ENCODE measurements around the gene RNU1-1.
"Not testable (repeated sequence)": the region's sequence is repeated elsewhere in the genome, so short reads cannot be mapped to it uniquely, and the experiment has no call there.

The RNU1-1 gene

DNA sequence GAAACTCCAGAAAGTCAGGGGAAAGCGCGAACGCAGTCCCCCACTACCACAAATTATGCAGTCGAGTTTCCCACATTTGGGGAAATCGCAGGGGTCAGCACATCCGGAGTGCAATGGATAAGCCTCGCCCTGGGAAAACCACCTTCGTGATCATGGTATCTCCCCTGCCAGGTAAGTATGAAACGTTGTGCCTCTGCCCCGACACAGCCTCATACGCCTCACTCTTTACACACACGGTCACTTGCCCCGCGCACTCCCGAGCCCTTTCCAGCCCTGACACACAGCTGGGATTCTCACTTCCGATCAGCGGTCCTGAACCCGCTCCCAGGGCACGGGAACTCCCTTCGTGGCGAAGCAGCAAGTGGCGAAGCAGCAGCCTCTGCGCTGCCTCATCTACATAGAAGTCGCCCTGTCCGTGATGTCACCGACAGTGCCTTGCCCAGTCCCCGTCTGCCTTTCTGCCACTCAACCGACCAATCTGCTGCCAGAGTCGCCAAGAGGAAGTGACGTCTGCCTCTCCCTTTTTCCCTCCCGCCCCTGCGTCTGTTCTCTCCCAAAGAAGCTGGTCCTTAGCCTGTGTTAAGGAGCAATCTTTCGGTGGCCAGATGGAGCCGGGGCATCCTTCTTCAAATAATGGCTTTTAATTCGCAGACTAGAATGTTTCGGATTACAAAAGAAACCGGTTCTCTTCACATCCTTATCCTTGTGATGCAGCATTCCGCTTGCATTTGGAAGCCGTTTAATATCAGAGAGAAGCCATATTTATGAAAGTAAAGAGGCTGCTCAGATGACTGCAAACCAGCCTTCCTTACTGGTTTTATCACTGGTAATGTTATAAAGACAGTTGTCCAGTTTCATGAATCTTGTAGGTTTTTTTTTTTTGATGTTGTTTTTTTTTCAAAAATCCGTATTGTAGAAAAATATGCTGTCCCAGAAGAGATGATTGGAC lies at the start of gene RNU1-1:
RNU1-1 (minus strand) TSS at position 179 of the 949 bp plus-strand sequence.
- DNase-seq = peak; percentile 45 to 99 (median 90)
- intact Hi-C loops (cut with DNase I) = not testable (repeated sequence)

DNA sequence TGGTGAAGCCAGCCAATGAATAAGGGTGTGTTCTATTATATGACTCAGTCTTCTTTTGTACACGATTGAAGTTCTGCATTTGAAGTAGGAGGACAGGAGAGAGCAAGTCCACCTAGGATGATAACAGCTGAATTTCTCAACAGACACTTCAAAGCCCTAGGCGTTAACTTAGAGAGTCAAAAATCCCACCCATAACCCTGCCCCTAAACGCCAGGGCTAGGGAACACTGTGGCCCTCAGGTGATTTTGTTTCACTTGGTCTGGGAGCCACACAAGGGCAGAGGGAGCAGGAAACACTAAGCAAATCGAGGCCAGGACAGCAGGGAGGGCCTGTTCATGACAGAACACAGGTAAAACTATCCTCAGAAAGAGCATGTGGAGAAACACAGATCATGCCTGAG lies 47.0 kb upstream of the RNU1-1 start:
- intact Hi-C loops (cut with DNase I); DNase-seq: not testable (repeated sequence)

DNA sequence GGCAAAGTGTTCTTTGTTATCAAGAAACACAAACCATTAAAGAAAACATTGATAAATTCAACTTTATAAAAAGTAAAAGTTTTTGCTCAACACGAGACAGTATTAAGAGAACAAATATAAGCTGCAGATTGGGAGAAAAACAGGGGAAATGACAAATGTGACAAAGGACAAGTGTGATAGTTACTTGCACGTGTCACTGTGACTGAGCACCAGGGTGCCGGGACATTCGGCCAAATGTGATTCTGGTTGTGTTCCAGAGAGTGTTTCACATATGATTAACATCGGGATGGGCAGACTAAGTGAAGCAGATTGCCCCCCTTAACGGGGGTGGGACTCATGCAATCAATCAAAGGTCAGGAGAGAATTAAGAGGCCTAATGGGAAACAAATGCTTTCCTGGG lies 46.4 kb upstream of the RNU1-1 start:
- intact Hi-C loops (cut with DNase I); DNase-seq: not testable (repeated sequence)

DNA sequence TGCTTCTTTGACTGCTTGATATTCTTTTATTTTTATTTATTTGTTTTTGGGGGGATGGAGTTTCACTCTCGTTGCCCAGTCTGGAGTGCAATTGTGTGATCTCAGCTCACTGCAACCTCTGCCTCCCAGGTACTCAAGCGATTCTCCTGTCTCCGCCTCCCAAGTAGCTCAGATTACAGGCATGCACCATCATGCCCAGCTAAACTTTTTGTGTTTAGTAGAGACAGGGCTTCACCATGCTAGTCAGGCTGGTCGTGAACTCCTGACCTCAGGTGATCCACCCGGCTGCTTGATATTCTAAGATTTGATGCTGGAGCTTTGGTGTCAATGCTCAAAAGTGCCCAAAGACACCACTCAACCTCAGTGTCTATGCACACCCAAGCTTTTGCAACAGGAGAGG lies 45.6 kb upstream of the RNU1-1 start:
- intact Hi-C loops (cut with DNase I); DNase-seq: not testable (repeated sequence)

DNA sequence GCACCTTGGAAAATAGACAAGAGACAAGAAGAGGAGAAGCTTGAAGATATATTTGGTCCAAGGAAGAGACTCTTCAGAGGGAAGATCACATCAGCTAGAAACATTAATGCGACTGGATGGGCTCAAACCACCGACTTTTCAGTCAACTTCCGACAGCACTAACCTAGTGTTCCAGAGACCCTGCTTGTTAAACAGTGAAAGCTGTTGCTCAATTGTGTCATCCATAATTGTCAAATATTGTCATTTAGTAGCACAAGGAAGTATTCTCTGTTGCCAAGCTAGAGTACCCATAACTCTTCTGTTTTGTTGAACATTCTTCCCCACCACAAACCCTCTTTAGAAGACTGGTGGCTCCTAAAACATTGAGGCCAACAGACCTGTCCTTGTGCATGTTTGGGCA lies 42.9 kb upstream of the RNU1-1 start:
- intact Hi-C loops (cut with DNase I) = not testable (repeated sequence)

DNA sequence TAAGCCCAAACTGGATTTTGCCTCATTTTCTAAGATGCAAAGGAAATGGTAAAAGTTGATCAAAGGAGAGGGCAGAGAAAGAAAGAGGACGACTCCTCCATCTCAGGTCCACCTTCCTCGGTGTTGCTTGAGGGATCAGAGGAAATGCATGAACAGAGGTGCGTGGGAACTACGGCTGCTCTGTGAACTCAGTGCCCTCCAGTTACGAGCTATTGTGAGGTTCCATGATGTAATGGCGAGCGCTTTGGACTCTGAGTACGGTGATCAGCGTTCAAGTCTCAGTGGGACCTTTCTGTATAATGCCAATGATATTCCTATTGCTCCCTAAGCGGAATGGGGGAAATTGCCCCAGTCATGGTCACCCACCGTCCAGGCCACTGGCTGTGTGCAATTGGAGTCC lies 39.2 kb upstream of the RNU1-1 start:
- intact Hi-C loops (cut with DNase I); DNase-seq: not testable (repeated sequence)

More for the DNA sequence above, 42.9 kb upstream of the RNU1-1 start:
- not testable (repeated sequence) for DNase-seq

DNA sequence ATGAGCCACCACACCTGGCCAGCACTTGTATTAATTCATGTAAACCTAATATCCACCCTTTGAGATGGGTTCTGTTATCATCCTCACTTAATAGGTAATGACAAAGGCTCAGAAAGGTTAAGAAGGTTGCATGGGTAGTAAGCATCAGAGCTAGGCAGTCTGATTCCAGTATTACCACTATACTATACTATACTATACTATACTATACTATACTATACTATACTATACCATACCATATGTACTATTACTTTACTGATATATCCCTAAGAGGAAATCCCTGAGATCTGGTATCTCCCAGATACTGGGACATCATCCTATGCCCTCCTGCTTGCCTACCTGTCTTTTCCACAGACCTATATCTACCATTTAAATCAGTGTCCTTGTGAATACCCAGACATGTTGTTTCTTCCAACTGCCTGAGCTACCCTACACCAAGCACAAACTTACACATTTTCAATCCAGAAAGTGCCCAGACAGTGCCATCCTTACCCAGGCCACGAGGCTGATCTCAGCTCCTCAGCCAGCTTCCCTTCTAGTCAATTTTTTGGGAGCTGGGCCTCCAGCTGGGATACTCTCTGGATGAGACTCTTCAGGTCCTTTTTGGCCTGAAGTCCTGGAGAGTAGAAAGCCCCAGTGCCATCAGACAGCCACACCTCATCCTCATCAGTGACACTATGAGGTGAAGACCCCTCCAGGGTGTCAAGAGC lies 36.3 kb upstream of the RNU1-1 start:
- DNase-seq; intact Hi-C loops (cut with DNase I): not testable (repeated sequence)

DNA sequence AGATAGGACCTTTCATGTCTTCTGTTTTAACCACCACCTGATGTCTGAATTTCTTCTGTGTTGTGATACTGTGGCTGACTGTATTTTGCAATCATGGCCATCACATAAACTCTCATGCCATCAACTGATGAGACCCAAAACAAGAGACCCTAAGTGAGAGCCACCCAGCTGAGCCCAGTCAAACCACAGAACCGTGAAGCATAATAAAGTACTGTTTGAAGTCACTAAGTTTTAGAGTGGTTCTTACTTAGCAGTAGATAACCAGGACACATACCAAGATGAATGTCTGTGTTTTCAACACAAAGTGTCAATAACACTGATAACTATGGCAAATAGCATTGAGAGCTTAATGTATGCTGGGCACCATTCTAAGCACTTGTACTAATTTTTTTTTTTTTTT lies 35.5 kb upstream of the RNU1-1 start:
- intact Hi-C loops (cut with DNase I); DNase-seq: not testable (repeated sequence)

DNA sequence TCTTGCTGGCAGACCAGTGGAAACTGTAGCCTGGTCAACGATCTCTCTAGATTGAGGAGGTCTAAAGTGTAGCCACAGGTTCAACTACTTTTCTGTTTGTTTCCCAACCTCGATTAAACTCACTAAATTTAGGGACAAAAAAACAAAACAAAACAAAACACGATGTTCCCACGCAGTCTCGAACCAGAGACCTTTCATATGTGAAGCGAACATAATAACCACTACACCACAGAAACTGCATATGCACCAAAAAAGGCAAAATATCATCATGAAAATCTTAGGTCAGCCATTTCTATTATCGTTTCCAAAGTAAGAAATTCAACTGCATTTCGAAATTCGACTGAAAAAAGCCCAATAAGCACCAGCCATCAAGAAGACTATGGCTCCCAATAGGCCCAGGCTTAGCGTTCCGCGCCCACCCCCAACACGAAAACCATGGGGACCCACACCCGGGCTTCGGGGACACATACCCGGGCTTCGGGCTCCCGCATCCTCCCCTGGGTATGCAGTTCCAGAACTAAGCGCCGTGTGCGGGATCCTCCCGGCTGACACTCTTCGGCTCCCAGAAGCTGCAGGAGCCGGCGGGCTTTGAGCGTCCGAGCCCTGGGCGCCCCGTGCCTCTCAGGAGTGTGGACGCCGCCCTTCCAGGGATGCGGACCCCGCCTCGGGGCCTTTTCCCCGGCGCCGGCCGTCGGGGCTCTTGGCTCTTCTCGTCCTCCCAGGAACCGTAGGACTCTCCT lies 33.6 kb upstream of the RNU1-1 start:
- not testable (repeated sequence) for DNase-seq

DNA sequence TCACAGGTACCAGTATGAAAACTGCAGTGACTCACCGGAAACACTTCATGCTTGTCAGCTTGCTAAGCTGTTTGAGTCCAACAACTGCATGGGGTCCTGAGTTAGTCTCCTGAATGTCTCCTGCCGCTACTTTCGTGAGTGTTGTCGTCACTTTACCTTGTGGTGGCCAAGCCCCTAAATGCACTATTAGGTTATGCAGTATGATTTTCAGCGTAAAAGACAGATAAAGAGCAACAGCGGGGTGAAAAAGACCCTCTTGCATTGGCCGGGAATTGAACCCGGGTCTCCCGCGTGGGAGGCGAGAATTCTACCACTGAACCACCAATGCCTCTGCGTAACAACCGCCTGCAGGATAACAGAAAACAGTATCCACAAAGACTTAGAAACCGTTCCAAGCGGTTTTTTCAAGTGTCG lies 31.6 kb upstream of the RNU1-1 start:
- peak in 5 of 42 donors; percentile 26 to 46 (median 28) for DNase-seq

More for the DNA sequence above, 33.6 kb upstream of the RNU1-1 start:
- intact Hi-C loops (cut with DNase I) = not testable (repeated sequence)

DNA sequence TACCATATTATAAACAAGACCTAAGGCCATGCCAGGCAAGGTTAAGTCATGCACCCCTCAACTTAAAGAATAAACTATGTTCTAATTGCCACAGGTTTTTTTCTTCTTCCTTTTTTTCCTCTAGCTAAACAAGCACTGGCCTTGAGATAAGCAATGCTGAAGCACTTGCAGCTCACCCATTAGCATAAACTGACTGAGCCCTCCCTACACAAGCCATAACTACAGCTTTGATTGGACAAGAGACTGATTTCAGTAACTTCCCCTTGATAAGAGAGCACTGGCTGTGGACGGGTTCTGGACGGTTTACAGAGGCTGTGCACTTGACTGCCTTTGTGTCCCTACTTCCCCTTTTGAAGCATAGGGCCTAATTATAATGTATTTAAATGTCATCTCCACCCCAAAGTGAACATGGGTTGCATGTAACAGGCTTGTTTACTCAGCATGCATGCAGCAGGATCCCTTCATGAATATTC lies 26.4 kb upstream of the RNU1-1 start:
- intact Hi-C loops (cut with DNase I); DNase-seq: not testable (repeated sequence)

More for the DNA sequence above, 31.6 kb upstream of the RNU1-1 start:
- intact Hi-C loops (cut with DNase I) = not testable (repeated sequence)

DNA sequence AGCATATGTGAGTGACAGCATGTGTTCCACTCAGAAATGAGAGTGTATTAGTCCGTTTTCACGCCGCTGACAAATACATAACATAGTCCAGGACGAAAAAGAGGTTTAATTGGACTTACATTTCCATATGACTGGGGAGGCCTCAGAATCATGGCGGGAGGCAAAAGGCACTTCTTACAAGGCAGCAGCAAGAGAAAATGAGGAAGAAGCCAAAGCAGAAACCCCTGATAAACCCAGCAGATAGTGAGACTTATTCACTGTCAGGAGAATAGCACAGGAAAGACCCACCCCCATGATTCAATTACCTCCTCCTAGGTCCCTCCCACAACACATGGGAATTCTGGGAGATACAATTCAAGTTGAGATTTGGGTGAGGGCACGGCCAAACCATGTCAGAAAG lies 23.4 kb upstream of the RNU1-1 start:
- DNase-seq; intact Hi-C loops (cut with DNase I): not testable (repeated sequence)

DNA sequence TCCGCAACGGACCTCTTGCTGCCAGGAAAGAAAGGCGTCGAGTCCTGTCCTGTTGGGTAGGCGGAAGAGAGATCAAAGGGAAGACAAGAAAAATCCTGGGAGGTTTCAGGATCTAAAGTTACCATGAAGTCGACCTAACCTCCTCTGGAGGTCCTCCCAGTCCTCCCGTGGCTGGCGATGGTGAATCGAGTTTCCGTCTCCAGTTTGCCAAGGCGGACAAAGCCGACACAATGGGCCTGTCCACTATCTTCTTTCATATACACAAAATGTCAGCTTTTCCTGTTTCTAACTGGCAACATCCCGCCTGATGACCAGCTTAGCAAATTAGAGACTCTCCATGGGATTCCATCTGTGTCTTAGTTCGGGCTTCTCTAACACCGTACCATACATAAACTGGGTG lies 22.7 kb upstream of the RNU1-1 start:
- intact Hi-C loops (cut with DNase I); DNase-seq: not testable (repeated sequence)

DNA sequence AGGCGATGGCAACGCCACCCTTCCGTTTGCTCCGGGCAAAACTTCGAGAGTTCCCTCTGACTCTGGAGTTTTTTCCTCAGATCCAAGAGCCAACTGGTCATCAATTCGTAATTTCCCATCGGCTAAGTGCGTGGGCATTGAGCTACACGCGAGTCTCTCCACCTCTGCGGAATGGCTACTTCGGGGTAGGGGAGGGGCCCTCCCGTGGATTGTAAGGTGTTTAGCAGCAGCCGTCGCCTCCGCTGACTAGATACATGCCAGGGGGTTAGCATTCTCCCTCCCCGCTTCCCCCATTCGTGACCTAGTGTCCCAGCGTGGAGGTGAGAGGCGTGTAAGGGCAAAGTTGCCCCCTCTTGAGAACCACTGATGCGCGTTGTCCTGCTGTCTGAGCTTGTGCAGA lies 21.8 kb upstream of the RNU1-1 start:
- DNase-seq; intact Hi-C loops (cut with DNase I): not testable (repeated sequence)

DNA sequence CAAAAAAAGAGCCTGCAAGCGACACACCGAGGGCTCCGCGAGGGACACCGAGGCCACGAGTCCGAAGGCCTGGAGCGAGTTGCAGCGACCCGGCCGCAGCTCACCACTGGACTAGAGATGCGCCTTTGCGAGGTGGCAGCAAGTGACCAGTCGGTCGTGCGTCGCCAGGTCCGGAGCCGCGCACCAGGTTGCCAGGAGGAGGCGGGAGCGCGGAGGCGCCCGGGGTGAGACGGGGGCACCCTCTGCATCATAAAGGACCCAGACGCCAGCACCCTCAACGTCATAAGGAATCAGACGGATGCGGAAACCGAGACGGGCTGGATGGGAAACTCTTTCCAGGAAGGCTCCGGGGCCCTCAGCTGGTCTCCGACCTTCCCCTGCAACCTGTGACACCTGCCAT lies 21.4 kb upstream of the RNU1-1 start:
- intact Hi-C loops (cut with DNase I) = not testable (repeated sequence)

DNA sequence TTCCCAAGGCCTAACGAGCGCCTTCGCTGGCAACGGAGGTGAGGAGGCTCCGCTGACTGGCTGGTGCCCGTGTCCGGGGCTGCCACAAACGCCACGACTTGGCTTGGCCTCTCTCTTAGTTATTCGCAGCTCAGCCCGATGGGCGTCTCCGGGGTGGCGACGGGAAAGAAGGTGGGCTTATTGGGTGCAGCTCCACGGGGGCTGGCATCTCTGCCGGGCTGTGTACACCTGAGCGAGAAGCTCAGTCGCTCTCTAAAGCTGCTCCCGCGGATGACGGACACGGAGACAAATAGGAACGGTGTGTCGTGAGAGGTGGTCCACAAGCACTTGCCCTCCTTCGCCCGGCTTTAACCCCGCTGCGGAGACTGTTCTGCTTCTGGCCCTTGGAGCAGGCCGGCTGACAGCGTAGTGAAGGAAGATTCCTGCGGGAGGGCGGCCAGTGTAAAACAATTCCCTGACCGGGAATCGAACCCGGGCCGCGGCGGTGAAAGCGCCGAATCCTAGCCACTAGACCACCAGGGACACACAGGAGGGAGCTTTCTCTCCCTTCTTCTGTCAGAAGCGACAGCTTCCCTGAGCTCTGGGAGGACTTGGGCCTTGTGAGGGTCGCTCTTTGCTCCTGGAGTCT lies 20.9 kb upstream of the RNU1-1 start:
- intact Hi-C loops (cut with DNase I) = not testable (repeated sequence)
- peak in 41 of 42 donors; percentile 48 to 93 (median 81) for DNase-seq

More for the DNA sequence above, 21.4 kb upstream of the RNU1-1 start:
- peak in 1 of 42 donors; percentile 48 for DNase-seq

DNA sequence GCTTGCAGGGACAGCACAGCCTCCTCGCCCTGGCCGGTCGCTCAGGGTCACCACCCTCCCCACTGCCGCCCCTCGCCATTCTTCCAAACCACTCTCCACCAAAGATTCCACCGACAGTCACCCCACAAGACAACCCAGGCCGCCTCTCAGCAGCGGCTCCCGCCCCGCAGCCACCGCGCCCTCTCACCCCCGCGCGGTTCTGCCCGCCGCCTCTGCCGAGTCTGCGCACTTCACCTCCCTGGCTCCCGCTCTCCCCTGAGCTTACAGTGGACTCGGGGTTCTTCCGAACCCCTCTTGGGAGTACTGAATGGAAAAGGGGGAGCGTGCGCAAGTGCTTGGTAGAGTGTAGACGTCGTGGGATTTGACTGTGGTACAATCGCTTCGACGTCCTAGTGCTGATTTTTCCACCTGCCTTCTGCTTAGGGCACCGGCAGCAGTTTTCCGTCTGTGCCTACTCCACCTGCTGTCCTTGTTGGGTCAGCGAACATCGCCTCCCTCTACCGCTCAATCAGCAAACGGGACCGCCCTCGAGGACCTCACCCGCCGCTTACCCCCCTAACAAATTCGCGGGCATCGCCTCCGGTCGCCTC lies 20.2 kb upstream of the RNU1-1 start:
- DNase-seq = peak in 7 of 42 donors; percentile 9 to 48 (median 29)
- intact Hi-C loops (cut with DNase I) = not testable (repeated sequence)

All from head of caudate nucleus (tissue), 42 donors.